ENCODE data around the gene F12. TPM values are rescaled to one million over a fixed set of nuclear protein-coding genes. Genes with fewer than 3 reads are reported as not detected.

The F12 gene
- total and polyA plus RNA-seq, 4 experiments from 2014 or later, result 2.0 to 2.4 TPM; not detected in 2

- intact Hi-C loops (cut with micrococcal nuclease), result loop anchor here (5.0 kb wide), 1 partner anchor 37 kb away; no protein-coding TSS in a partner anchor
- H3K36me3 ChIP-seq (ENCODE audit: insufficient read depth, low read length), result no peaks in the 10 kb centered on the region
- CTCF ChIA-PET (ENCODE audit: partially characterized antibody), result interaction anchor here (1.3 to 8.7 kb wide), 5 partner anchors 15 to 48 kb away, joined by 5 to 90 read pairs (median 11); no protein-coding TSS in a partner anchor
These were observed 54.0 kb downstream of the F12 start for GRCh38 chr5:177355162-177355867.

GRCh38 chr5:177354711-177355110, 54.7 kb downstream of the F12 start:
- H3K9me3 Mint-ChIP-seq, result peaks cover 0 to 3% (median under 1%) of the 10 kb centered on the region in 8 donors
- no peaks in the 10 kb centered on the region for H3K27me3 Mint-ChIP-seq
- Histone ChIP-seq H3K36me3 (ENCODE audit: insufficient read depth, low read length) (peaks cover 3% of the 10 kb centered on the region), H3K4me3 (ENCODE audit: low read length in 2 of 2) (no peak overlapping the region), H3K4me1 (ENCODE audit: insufficient read depth, low read length) (peaks cover 60% of the 10 kb centered on the region), H3K9me3 (ENCODE audit: control insufficient read depth in 1 of 2, low read length in 2 of 2) (no peaks in the 10 kb centered on the region), H3K27me3 (ENCODE audit: insufficient read depth, low read length) (no peaks in the 10 kb centered on the region), H3K27ac (ENCODE audit: low read depth, low read length) (no peak overlapping the region)
- H3K36me3 Mint-ChIP-seq, result peaks cover 6 to 29% of the 10 kb centered on the region in 2 donors
- ChIA-PET CTCF (ENCODE audit: partially characterized antibody) (interaction anchor here (5.2 to 8.7 kb wide), 2 partner anchors 15 to 49 kb away, joined by 32 to 90 read pairs; no protein-coding TSS in a partner anchor), POLR2A (ENCODE audit: partially characterized antibody) (interaction anchor here (1.7 to 4.9 kb wide), 4 partner anchors 35 to 100 kb away, joined by 4 to 34 read pairs (median 20); partner anchors contain the start of gene PRR7)
- H3K4me1 Mint-ChIP-seq, result peaks cover 42 to 90% (median 67%) of the 10 kb centered on the region in 4 donors
- peak overlapping the region in 5 of 8 donors; percentile 18 to 48 (median 40) for H3K4me3 Mint-ChIP-seq
- intact Hi-C loops (cut with micrococcal nuclease), result loop anchor here (5.0 kb wide), 1 partner anchor 38 kb away; no protein-coding TSS in a partner anchor
- H3K27ac Mint-ChIP-seq, result peak overlapping the region in 4 of 7 donors; percentile 33 to 69 (median 62)
- DNase-seq, result peak in 1 of 5 donors; percentile 15

More at GRCh38 chr5:177355162-177355867, 54.0 kb downstream of the F12 start:
- Histone ChIP-seq H3K4me3 (ENCODE audit: low read length in 2 of 2) (no peak overlapping the region), H3K4me1 (ENCODE audit: insufficient read depth, low read length) (peaks cover 60% of the 10 kb centered on the region), H3K27me3 (ENCODE audit: insufficient read depth, low read length) (no peaks in the 10 kb centered on the region), H3K9me3 (ENCODE audit: control insufficient read depth in 1 of 2, low read length in 2 of 2) (no peaks in the 10 kb centered on the region), H3K27ac (ENCODE audit: low read depth, low read length) (no peak overlapping the region)
- Mint-ChIP-seq H3K27me3 (no peaks in the 10 kb centered on the region), H3K36me3 (peaks cover 7 to 31% of the 10 kb centered on the region in 2 donors), H3K4me3 (peak overlapping the region in 3 of 8 donors; percentile 13 to 65 (median 49)), H3K9me3 (peaks cover 0 to 3% (median under 1%) of the 10 kb centered on the region in 8 donors), H3K4me1 (peaks cover 43 to 90% (median 67%) of the 10 kb centered on the region in 4 donors), H3K27ac (peak overlapping the region in 4 of 7 donors; percentile 33 to 89 (median 36))
- DNase-seq, result no peak
- POLR2A ChIA-PET (ENCODE audit: partially characterized antibody), result interaction anchor here (1.7 to 4.9 kb wide), 5 partner anchors 17 to 100 kb away, joined by 4 to 43 read pairs (median 22); partner anchors contain the start of gene PRR7

GRCh38 chr5:177354256-177354655, 55.1 kb downstream of the F12 start:
- Mint-ChIP-seq H3K36me3 (peaks cover 5 to 31% of the 10 kb centered on the region in 2 donors), H3K4me1 (peaks cover 45 to 90% (median 66%) of the 10 kb centered on the region in 4 donors)

GRCh38 chr5:177353093-177353492, 56.3 kb downstream of the F12 start:
- H3K36me3 ChIP-seq (ENCODE audit: insufficient read depth, low read length), result peaks cover 13% of the 10 kb centered on the region
- no peaks in the 10 kb centered on the region for H3K27me3 ChIP-seq (ENCODE audit: insufficient read depth, low read length)
- ChIA-PET POLR2A (ENCODE audit: partially characterized antibody) (interaction anchor here (0.9 to 3.6 kb wide), 2 partner anchors 8 to 37 kb away, joined by 3 to 39 read pairs; no protein-coding TSS in a partner anchor), CTCF (ENCODE audit: partially characterized antibody) (interaction anchor here (0.9 to 5.2 kb wide), 5 partner anchors 16 to 102 kb away, joined by 4 to 32 read pairs (median 13); no protein-coding TSS in a partner anchor)
- no peaks in the 10 kb centered on the region for H3K27me3 Mint-ChIP-seq
- H3K36me3 Mint-ChIP-seq, result peaks cover 9 to 27% of the 10 kb centered on the region in 2 donors
- no peak overlapping the region for H3K4me3 ChIP-seq (ENCODE audit: low read length in 2 of 2)
- no peaks in the 10 kb centered on the region for H3K9me3 ChIP-seq (ENCODE audit: control insufficient read depth in 1 of 2, low read length in 2 of 2)
- intact Hi-C loops (cut with micrococcal nuclease), result no loop called here
- peaks cover 0 to 3% (median under 1%) of the 10 kb centered on the region in 8 donors for H3K9me3 Mint-ChIP-seq
- H3K4me3 Mint-ChIP-seq, result peak overlapping the region in 5 of 8 donors; percentile 10 to 30 (median 25)
- peaks cover 43 to 83% (median 64%) of the 10 kb centered on the region in 4 donors for H3K4me1 Mint-ChIP-seq
- DNase-seq, result no peak
- peaks cover 59% of the 10 kb centered on the region for H3K4me1 ChIP-seq (ENCODE audit: insufficient read depth, low read length)
- H3K27ac ChIP-seq (ENCODE audit: low read depth, low read length), result no peak overlapping the region
- peak overlapping the region in 2 of 7 donors; percentile 16 to 68 for H3K27ac Mint-ChIP-seq

More at GRCh38 chr5:177354256-177354655, 55.1 kb downstream of the F12 start:
- Histone ChIP-seq H3K36me3 (ENCODE audit: insufficient read depth, low read length) (peaks cover 7% of the 10 kb centered on the region), H3K27me3 (ENCODE audit: insufficient read depth, low read length) (no peaks in the 10 kb centered on the region), H3K27ac (ENCODE audit: low read depth, low read length) (no peak overlapping the region), H3K9me3 (ENCODE audit: control insufficient read depth in 1 of 2, low read length in 2 of 2) (no peaks in the 10 kb centered on the region), H3K4me1 (ENCODE audit: insufficient read depth, low read length) (peaks cover 60% of the 10 kb centered on the region), H3K4me3 (ENCODE audit: low read length in 2 of 2) (no peak overlapping the region)
- Mint-ChIP-seq H3K4me3 (peak overlapping the region in 2 of 8 donors; percentile 40 to 48), H3K9me3 (peaks cover 0 to 3% (median under 1%) of the 10 kb centered on the region in 8 donors), H3K27ac (peak overlapping the region in 2 of 7 donors; percentile 47 to 57), H3K27me3 (no peaks in the 10 kb centered on the region)
- DNase-seq, result no peak
- ChIA-PET CTCF (ENCODE audit: partially characterized antibody) (interaction anchor here (0.7 to 8.7 kb wide), 3 partner anchors 16 to 215 kb away, joined by 3 to 90 read pairs (median 32); no protein-coding TSS in a partner anchor), POLR2A (ENCODE audit: partially characterized antibody) (interaction anchor here (1.7 to 4.9 kb wide), 3 partner anchors 75 to 101 kb away, joined by 4 to 22 read pairs (median 18); partner anchors contain the start of gene PRR7)
- intact Hi-C loops (cut with micrococcal nuclease), result no loop called here

Other genes with a start within 250 kb of the F12 start
- 10 to 100 TPM; 19.8 to 20.5 TPM for gene RAB24, start 105.8 kb downstream of the F12 start, total RNA-seq
- gene RAB24, start 105.8 kb downstream of the F12 start, polyA plus RNA-seq, result 10 to 100 TPM; 13.3 to 16.0 TPM
- 10 to 100 TPM; 70.9 to 72.1 TPM for gene PRELID1, start 105.8 kb downstream of the F12 start, total RNA-seq
- gene PRELID1, start 105.8 kb downstream of the F12 start, polyA plus RNA-seq, result 100 to 1,000 TPM; 209 to 229 TPM
- 10 to 100 TPM; 17.3 TPM for gene MXD3, start 97.7 kb downstream of the F12 start, total RNA-seq
- gene MXD3, start 97.7 kb downstream of the F12 start, polyA plus RNA-seq, result 1 to 10 TPM in 1 of 2 donors, under 1 TPM in 1; 0.28 to 1.2 TPM
- 100 to 1,000 TPM; 114 to 123 TPM for gene LMAN2, start 57.9 kb downstream of the F12 start, total RNA-seq
- gene LMAN2, start 57.9 kb downstream of the F12 start, polyA plus RNA-seq, result 100 to 1,000 TPM; 223 to 322 TPM
- 100 to 1,000 TPM; 167 to 168 TPM for gene RGS14, start 51.6 kb downstream of the F12 start, total RNA-seq
- gene RGS14, start 51.6 kb downstream of the F12 start, polyA plus RNA-seq, result 10 to 100 TPM; 62.3 to 96.7 TPM
- gene SLC34A1, start 25.1 kb downstream of the F12 start, total RNA-seq, result under 1 TPM in 1 of 2 experiments, not detected in 1; 0.11 TPM
- gene SLC34A1, start 25.1 kb downstream of the F12 start, polyA plus RNA-seq, result not detected
- gene PFN3, start 8.9 kb downstream of the F12 start, total RNA-seq, result not detected
- not detected for gene PFN3, start 8.9 kb downstream of the F12 start, polyA plus RNA-seq
- gene GRK6, start 17.1 kb upstream of the F12 start, total RNA-seq, result 100 to 1,000 TPM; 189 to 191 TPM
- gene GRK6, start 17.1 kb upstream of the F12 start, polyA plus RNA-seq, result 100 to 1,000 TPM in 1 of 2 donors, 10 to 100 TPM in 1; 72.4 to 203 TPM
- 1 to 10 TPM; 5.2 to 7.2 TPM for gene PRR7, start 37.2 kb upstream of the F12 start, total RNA-seq
- gene PRR7, start 37.2 kb upstream of the F12 start, polyA plus RNA-seq, result 10 to 100 TPM; 14.3 to 17.8 TPM
- gene DBN1, start 64.1 kb upstream of the F12 start, total RNA-seq, result 1 to 10 TPM in 1 of 2 experiments, under 1 TPM in 1; 0.99 to 1.2 TPM
- gene DBN1, start 64.1 kb upstream of the F12 start, polyA plus RNA-seq, result under 1 TPM in 1 of 2 donors, not detected in 1; 0.49 TPM
- 1 to 10 TPM; 5.8 to 7.3 TPM for gene PDLIM7, start 88.0 kb upstream of the F12 start, total RNA-seq
- gene PDLIM7, start 88.0 kb upstream of the F12 start, polyA plus RNA-seq, result 1 to 10 TPM; 3.3 to 3.5 TPM
- 1 to 10 TPM; 3.7 to 3.9 TPM for gene DOK3, start 100.3 kb upstream of the F12 start, total RNA-seq
- gene DOK3, start 100.3 kb upstream of the F12 start, polyA plus RNA-seq, result under 1 TPM in 1 of 2 donors, not detected in 1; 0.69 TPM
- gene DDX41, start 107.4 kb upstream of the F12 start, total RNA-seq, result 10 to 100 TPM; 72.9 to 80.3 TPM
- gene DDX41, start 107.4 kb upstream of the F12 start, polyA plus RNA-seq, result 10 to 100 TPM; 47.6 to 51.2 TPM
- 100 to 1,000 TPM; 233 to 252 TPM for gene FAM193B, start 145.0 kb upstream of the F12 start, total RNA-seq
- 1 to 10 TPM; 1.9 to 7.0 TPM for gene FAM193B, start 145.0 kb upstream of the F12 start, polyA plus RNA-seq
- gene TMED9, start 182.6 kb upstream of the F12 start, total RNA-seq, result 10 to 100 TPM; 93.7 to 95.8 TPM
- gene TMED9, start 182.6 kb upstream of the F12 start, polyA plus RNA-seq, result 100 to 1,000 TPM; 123 to 133 TPM
- gene B4GALT7, start 190.6 kb upstream of the F12 start, total RNA-seq, result 10 to 100 TPM; 45.3 to 47.9 TPM
- gene B4GALT7, start 190.6 kb upstream of the F12 start, polyA plus RNA-seq, result 10 to 100 TPM; 23.3 to 23.6 TPM

All from CD4-positive, alpha-beta memory T cell (primary cell).